GF-D8 (cell line): ENCODE data around the gene CIITA.
A peak's percentile ranks its signal among the peaks of the same experiment; 100 is the strongest.
"Not testable (repeated sequence)": the region's sequence is repeated elsewhere in the genome, so short reads cannot be mapped to it uniquely, and the experiment has no call there.

ENCODE experiments used
- DNase-seq: peaks from one replicate; lab custom pipeline; 2025; lab: John Stamatoyannopoulos, UW

Gene CIITA

GRCh38 chr16:10937068-10937859 lies 60.3 kb downstream of the CIITA start:
- no peak for DNase-seq

GRCh38 chr16:10938321-10938720 lies 61.3 kb downstream of the CIITA start:
- no peak for DNase-seq

GRCh38 chr16:10938796-10939648 lies 62.0 kb downstream of the CIITA start:
- no peak for DNase-seq

- DNase-seq, result no peak
Measured at GRCh38 chr16:10939649-10940234, 62.7 kb downstream of the CIITA start.

- DNase-seq, result no peak
Measured at GRCh38 chr16:10940501-10941079, 63.6 kb downstream of the CIITA start.

GRCh38 chr16:10941127-10941933 lies 64.3 kb downstream of the CIITA start:
- no peak for DNase-seq

GRCh38 chr16:10941935-10942351 lies 64.9 kb downstream of the CIITA start:
- DNase-seq, result not testable (repeated sequence)

GRCh38 chr16:10942352-10943063 lies 65.5 kb downstream of the CIITA start, which contains the start of gene DEXI:
DEXI (minus strand) TSS chr16:10942468; CDS start chr16:10942005, 463 bp downstream.
- peak; percentile 72 for DNase-seq

GRCh38 chr16:10943064-10943353 lies 66.0 kb downstream of the CIITA start:
- no peak for DNase-seq

- peak; percentile 79 for DNase-seq
Measured at GRCh38 chr16:10944249-10945064, 67.5 kb downstream of the CIITA start, which contains the start of gene CLEC16A. CLEC16A (plus strand) TSS chr16:10944564; CDS start chr16:10944718, 154 bp downstream.

GRCh38 chr16:10945065-10945787 lies 68.2 kb downstream of the CIITA start:
- DNase-seq, result no peak

- DNase-seq, result no peak
Measured at GRCh38 chr16:10946308-10946707, 69.3 kb downstream of the CIITA start.

- no peak for DNase-seq
Measured at GRCh38 chr16:10947211-10947787, 70.3 kb downstream of the CIITA start.

- DNase-seq, result peak; percentile 86
Measured at GRCh38 chr16:10949424-10949970, 72.5 kb downstream of the CIITA start.

- no peak for DNase-seq
Measured at GRCh38 chr16:10950393-10950792, 73.4 kb downstream of the CIITA start.

GRCh38 chr16:10951026-10951425 lies 74.0 kb downstream of the CIITA start:
- no peak for DNase-seq

GRCh38 chr16:10954903-10955302 lies 77.9 kb downstream of the CIITA start:
- no peak for DNase-seq

- peak; percentile 38 for DNase-seq
Measured at GRCh38 chr16:10957771-10958482, 80.9 kb downstream of the CIITA start.
